GM12875 (cell line): ENCODE measurements around the gene NXNL2.

ENCODE experiments used
- H3K4me3 ChIP-seq: one replicate; pipeline ENCODE4 v1.5.1; 2011; ENCODE audit warnings: low read depth, low read length, control low read depth
- CTCF ChIP-seq: IDR thresholded peaks from 2 replicates; pipeline ENCODE4 v1.5.1; 2011; ENCODE audit warnings: low read depth, mild to moderate bottlenecking, control low read depth, inconsistent platforms, low read length, moderate library complexity, borderline replicate concordance; ENCODE audit not compliant: insufficient read depth

Gene NXNL2

GRCh38 chr9:88534456-88535225 lies at the start of gene NXNL2:
Gene NXNL2 (plus strand): TSS chr9:88535178. CDS start chr9:88535435, 257 bp downstream.
- no peak within 1 kb of the TSS for H3K4me3 ChIP-seq
- no peak for TF ChIP-seq CTCF

GRCh38 chr9:88488166-88488565 lies 46.8 kb upstream of the NXNL2 start:
- no peak for TF ChIP-seq CTCF
- H3K4me3 ChIP-seq = no peak overlapping the region

DNA sequence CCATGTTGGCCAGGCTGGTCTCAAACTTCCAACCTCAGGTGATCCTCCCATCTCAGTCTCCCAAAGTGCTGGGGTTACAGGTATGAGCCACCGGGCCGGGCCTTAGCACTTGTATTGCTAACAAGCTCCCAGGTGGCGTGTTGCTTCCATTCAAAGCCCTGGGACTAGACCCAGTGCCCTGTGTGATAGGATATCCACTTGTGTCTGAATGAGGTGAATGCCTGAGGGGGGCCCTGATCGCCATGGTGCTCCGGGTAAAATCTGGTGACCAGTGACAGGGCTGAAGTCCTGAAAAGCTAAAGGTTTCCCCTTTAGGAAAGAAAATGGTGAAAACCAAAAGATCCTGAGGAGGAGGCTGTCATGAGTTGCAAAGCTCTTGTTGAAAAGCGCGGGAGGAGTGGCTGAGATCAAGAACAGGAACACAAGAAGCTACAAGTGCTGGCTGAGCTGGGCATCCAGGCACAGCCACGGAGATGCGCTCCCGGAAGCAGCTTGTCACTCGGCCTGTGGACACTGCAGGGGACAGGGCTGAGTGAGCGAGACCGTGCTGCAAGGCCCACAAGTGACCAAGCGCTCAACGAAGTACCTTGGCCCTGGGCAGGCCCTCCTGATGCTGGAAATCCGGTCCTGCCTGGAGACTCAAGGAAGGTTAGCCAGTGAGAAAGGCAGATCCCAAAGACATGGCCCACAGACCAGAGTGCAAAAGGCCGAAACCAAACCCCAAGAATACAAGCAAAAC lies 39.8 kb upstream of the NXNL2 start:
- no peak for TF ChIP-seq CTCF

DNA sequence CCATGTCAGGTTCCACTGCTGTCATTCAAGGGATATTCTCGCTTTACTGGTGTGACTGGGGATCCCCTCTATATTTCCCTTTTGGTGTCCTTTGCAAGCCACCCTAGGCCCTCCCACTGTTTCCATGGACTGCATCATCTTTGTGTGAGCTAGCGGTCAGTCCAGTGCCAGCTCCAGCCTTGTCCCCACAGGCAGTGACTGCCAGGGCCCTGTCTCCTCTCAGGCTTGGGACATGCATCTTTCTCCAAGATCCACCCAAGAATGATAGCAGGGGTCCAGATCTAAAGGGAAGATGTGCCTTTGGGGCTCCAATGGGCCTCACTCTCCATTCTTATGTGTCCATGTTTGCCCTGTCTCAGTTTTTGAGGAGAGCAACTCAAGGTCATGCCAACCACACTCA lies 37.8 kb upstream of the NXNL2 start:
- TF ChIP-seq CTCF = no peak
- H3K4me3 ChIP-seq = no peak overlapping the region

More for the DNA sequence above, 39.8 kb upstream of the NXNL2 start:
- no peak overlapping the region for H3K4me3 ChIP-seq

DNA sequence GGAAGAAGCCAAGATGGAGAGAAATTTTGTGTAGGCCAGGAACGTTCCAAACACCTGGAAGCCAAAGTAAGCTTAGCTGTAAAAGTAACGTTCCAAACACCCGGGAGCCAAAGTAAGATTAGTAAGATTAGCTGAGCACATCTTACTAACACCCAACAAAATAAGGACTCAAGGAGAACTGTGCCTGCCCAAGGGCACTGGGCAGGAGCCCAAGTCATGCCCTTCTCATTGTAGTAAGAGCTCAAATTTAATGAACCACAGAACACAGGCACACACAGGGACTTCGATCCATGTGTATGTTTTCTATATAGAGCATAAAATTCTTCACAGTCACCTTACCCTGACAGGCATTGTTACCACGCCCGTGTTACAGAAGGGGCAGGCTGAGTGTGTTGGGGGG lies 36.1 kb upstream of the NXNL2 start:
- no peak overlapping the region for H3K4me3 ChIP-seq
- no peak for TF ChIP-seq CTCF

GRCh38 chr9:88501086-88501485 lies 33.9 kb upstream of the NXNL2 start:
- no peak for TF ChIP-seq CTCF

More at GRCh38 chr9:88501086-88501485, 33.9 kb upstream of the NXNL2 start:
- no peak overlapping the region for H3K4me3 ChIP-seq
